H1 (cell line): ENCODE data around the gene PCDHB15. TPM values are rescaled to one million over a fixed set of nuclear protein-coding genes. Genes with fewer than 3 reads are reported as not detected.
"Not testable (repeated sequence)": the region's sequence is repeated elsewhere in the genome, so short reads cannot be mapped to it uniquely, and the experiment has no call there.

Experiments used
- CTCF ChIA-PET: fragments of 300-600 bp; sonication (Branson Sonifier 250); formaldehyde crosslinking; loops from one replicate; lab custom pipeline; 2021; ENCODE audit not compliant: partially characterized antibody; lab: Charles Lee
- POLR2A ChIA-PET: fragments of 300-600 bp; sonication (Branson Sonifier 250); formaldehyde crosslinking; loops from one replicate; lab custom pipeline; 2021; ENCODE audit warnings: inconsistent platforms; ENCODE audit not compliant: partially characterized antibody; lab: Charles Lee
- DNase-seq, 2 experiments: peaks; one replicate each; pipeline versions ENCODE4 v3.0.0 to v3.0.0-alpha.2; 2010 to 2022; ENCODE audit warnings: low spot score in 2 of 2, low read depth in 1 of 2, mixed read lengths in 1 of 2
- FAIRE-seq: peaks from 2 replicates; lab custom pipeline; 2011; peaks lifted over from hg19 to GRCh38; lab: Jason Lieb, UNC
- H2AFZ ChIP-seq: 2 replicates; pipeline ENCODE4 v1.8.1; 2012; ENCODE audit warnings: low read length, inconsistent platforms
- H2AK5ac ChIP-seq: 2 replicates; pipeline ENCODE4 v1.6.1; 2013; ENCODE audit warnings: low read depth, low read length
- H2BK120ac ChIP-seq: replicated peaks from 2 replicates; pipeline ENCODE3; 2013; ENCODE audit warnings: low read depth, low read length, inconsistent platforms
- H2BK12ac ChIP-seq: 2 replicates; pipeline ENCODE4 v1.6.1; 2013; ENCODE audit warnings: low read depth, low read length
- H2BK15ac ChIP-seq: 2 replicates; pipeline ENCODE4 v1.6.1; 2013; ENCODE audit warnings: low read length
- H2BK20ac ChIP-seq: 2 replicates; pipeline ENCODE4 v1.6.1; 2013; ENCODE audit warnings: low read length
- H2BK5ac ChIP-seq: 2 replicates; pipeline ENCODE4 v1.6.1; 2013; ENCODE audit warnings: low read depth, low read length
- H3K14ac ChIP-seq: 2 replicates; pipeline ENCODE4 v1.6.1; 2013; ENCODE audit warnings: inconsistent platforms; ENCODE audit not compliant: insufficient read length
- H3K18ac ChIP-seq: 2 replicates; pipeline ENCODE4 v1.6.1; 2013; ENCODE audit warnings: low read length; ENCODE audit errors: extremely low read depth
- H3K23ac ChIP-seq: 2 replicates; pipeline ENCODE4 v1.6.1; 2013; ENCODE audit warnings: inconsistent platforms; ENCODE audit not compliant: insufficient read length
- H3K23me2 ChIP-seq: 2 replicates; pipeline ENCODE4 v1.6.1; 2013; ENCODE audit warnings: low read depth, low read length
- H3K27ac ChIP-seq: 2 replicates; pipeline ENCODE4 v1.6.1; 2011; ENCODE audit warnings: low read depth, low read length, inconsistent platforms
- H3K27me3 ChIP-seq, 4 experiments: replicated peaks in 1 of 4; 1 replicate in 1 of 4; 2 replicates in 3 of 4; pipeline versions ENCODE4 v1.6.1 to v1.8.1; 2011 to 2013; ENCODE audit warnings: low read length in 3 of 4, mild to moderate bottlenecking in 3 of 4, inconsistent platforms in 2 of 4, mixed read lengths in 2 of 4, moderate library complexity in 1 of 4; ENCODE audit not compliant: control insufficient read depth in 3 of 4, insufficient read depth in 3 of 4; ENCODE audit errors: extremely low read depth in 1 of 4
- H3K36me3 ChIP-seq, 4 experiments: 2 replicates each; pipeline versions ENCODE4 v1.6.1 to v1.8.1; 2011 to 2013; ENCODE audit warnings: mild to moderate bottlenecking in 4 of 4, low read length in 3 of 4, moderate library complexity in 2 of 4, control low read depth in 1 of 4, inconsistent platforms in 1 of 4; ENCODE audit not compliant: insufficient read depth in 4 of 4, control insufficient read depth in 2 of 4
- H3K4ac ChIP-seq: replicated peaks from 2 replicates; pipeline ENCODE3; 2013; ENCODE audit warnings: low read length, low read depth, mixed read lengths, inconsistent platforms; ENCODE audit not compliant: insufficient read length
- H3K4me1 ChIP-seq, 4 experiments: replicated peaks in 1 of 4; 1 replicate in 1 of 4; 2 replicates in 3 of 4; pipeline versions ENCODE4 v1.6.1 to v1.8.1; 2011 to 2013; ENCODE audit warnings: low read length in 3 of 4, inconsistent platforms in 2 of 4, mixed read lengths in 1 of 4; ENCODE audit not compliant: insufficient read depth in 4 of 4, control insufficient read depth in 3 of 4
- H3K4me2 ChIP-seq, 2 experiments: 2 replicates each; pipeline versions ENCODE4 v1.6.1 to v1.8.1; 2011 to 2013; ENCODE audit warnings: low read depth in 2 of 2, low read length in 2 of 2, control low read depth in 1 of 2, inconsistent platforms in 1 of 2, mild to moderate bottlenecking in 1 of 2; ENCODE audit not compliant: insufficient read depth in 1 of 2
- H3K4me3 ChIP-seq, 4 experiments: fragments of 200-600, 300-600 bp in 1 of 4; sonication (generic), shearing (Covaris generic), sonication (Bioruptor Twin) in 1 of 4; 2 replicates each; pipeline versions ENCODE4 v1.5.1 to v1.8.1; 2011 to 2016; ENCODE audit warnings: low read length in 4 of 4, low read depth in 3 of 4, control low read depth in 2 of 4, inconsistent platforms in 2 of 4, mild to moderate bottlenecking in 2 of 4, mixed read lengths in 1 of 4, moderate library complexity in 1 of 4; ENCODE audit not compliant: insufficient read depth in 2 of 4; ENCODE audit errors: extremely low read depth in 1 of 4
- H3K56ac ChIP-seq: replicated peaks from 2 replicates; pipeline ENCODE3; 2013; ENCODE audit warnings: low read depth, mild to moderate bottlenecking, mixed read lengths, low read length, inconsistent platforms; ENCODE audit not compliant: insufficient read length
- H3K79me1 ChIP-seq: 2 replicates; pipeline ENCODE4 v1.6.1; 2013; ENCODE audit warnings: low read depth, low read length, control low read depth
- H3K79me2 ChIP-seq, 2 experiments: 2 replicates each; pipeline versions ENCODE4 v1.6.1 to v1.8.1; 2012 to 2013; ENCODE audit warnings: low read length in 2 of 2, mild to moderate bottlenecking in 2 of 2, inconsistent platforms in 1 of 2; ENCODE audit not compliant: insufficient read depth in 2 of 2, control insufficient read depth in 1 of 2
- H3K9ac ChIP-seq, 4 experiments: replicated peaks in 1 of 4; 1 replicate in 1 of 4; 2 replicates in 3 of 4; pipeline versions ENCODE4 v1.6.1 to v1.8.1; 2011 to 2013; ENCODE audit warnings: low read depth in 3 of 4, low read length in 3 of 4, control low read depth in 2 of 4, mild to moderate bottlenecking in 2 of 4, moderate library complexity in 2 of 4, inconsistent platforms in 1 of 4; ENCODE audit errors: extremely low read depth in 1 of 4
- H3K9me3 ChIP-seq, 2 experiments: 2 replicates each; pipeline versions ENCODE4 v1.6.1 to v1.8.1; 2012 to 2013; ENCODE audit warnings: mild to moderate bottlenecking in 2 of 2, moderate library complexity in 2 of 2, control low read depth in 1 of 2, inconsistent platforms in 1 of 2, low read depth in 1 of 2, low read length in 1 of 2, mixed read lengths in 1 of 2; ENCODE audit not compliant: insufficient read depth in 2 of 2
- H4K20me1 ChIP-seq, 2 experiments: replicated peaks in 1 of 2; 2 replicates each; pipeline versions ENCODE3 to v1.8.1; 2011 to 2013; ENCODE audit warnings: inconsistent platforms in 2 of 2, low read length in 2 of 2, mild to moderate bottlenecking in 1 of 2; ENCODE audit not compliant: insufficient read depth in 2 of 2, control insufficient read depth in 1 of 2
- H4K5ac ChIP-seq: 2 replicates; pipeline ENCODE4 v1.6.1; 2013; ENCODE audit warnings: low read length, low read depth, mixed read lengths, inconsistent platforms; ENCODE audit not compliant: insufficient read length
- H4K8ac ChIP-seq: 2 replicates; pipeline ENCODE4 v1.8.0; 2013; ENCODE audit warnings: mild to moderate bottlenecking, moderate library complexity, low read length, inconsistent platforms; ENCODE audit not compliant: insufficient read depth; ENCODE audit errors: extremely low read depth
- H4K91ac ChIP-seq: replicated peaks from 2 replicates; pipeline ENCODE3; 2013; ENCODE audit warnings: low read length, mixed read lengths, inconsistent platforms; ENCODE audit not compliant: insufficient read length
- WGBS, 2 experiments: shearing (Covaris generic) in 1 of 2; methylation state at CpG; one replicate each; pipeline versions ENCODE4 v1.1.6 to v1.1.7; 2013 to 2015; ENCODE audit warnings: low lambda C conversion rate in 2 of 2, mixed read lengths in 2 of 2, inconsistent platforms in 1 of 2, low coverage in 1 of 2, missing lambda C conversion rate in 1 of 2; ENCODE audit not compliant: insufficient replicate concordance in 2 of 2, insufficient coverage in 1 of 2, insufficient read length in 1 of 2; ENCODE audit errors: extremely low coverage in 1 of 2, missing lambda C conversion rate in 1 of 2; 5-methylcytosine and 5-hydroxymethylcytosine counted together
- polyA plus RNA-seq, 7 experiments: library from polyadenylated mRNA; depleted of rRNA in 3 of 7; stranded (reverse) in 5 of 7; unstranded in 2 of 7; fragments of >200 nt in 5 of 7; fragments of 200-250 nt in 2 of 7; gene quantifications; 1 replicate in 5 of 7; 2 replicates in 1 of 7; 4 replicates in 1 of 7; pipeline versions ENCODE4 v1.2.1 to v1.2.3, GENCODE V29; 2011 to 2013; ENCODE audit warnings: missing spikeins in 2 of 7, mixed read lengths in 2 of 7
- total RNA-seq: library from RNA; stranded (reverse); fragmentation: NEBNext Ultra II Directional; extraction: Animal tissue kit (Norgen Biotek cat#: 25700); gene quantifications from 2 replicates; pipeline ENCODE4 v1.2.1, GENCODE V29; 2021

The PCDHB15 gene
- total and polyA plus RNA-seq, 2 of the 8 experiments (the other 6 are each of a cell fraction or from before 2014, with no cell fraction given) = 2.8 to 4.0 TPM

GRCh38 chr5:141235922-141236321, 9.3 kb upstream of the PCDHB15 start:
- H3K23me2 ChIP-seq, H2BK5ac ChIP-seq, H3K4ac ChIP-seq, H3K4me3 ChIP-seq, DNase-seq, POLR2A ChIA-PET, H2BK20ac ChIP-seq, H3K56ac ChIP-seq, H4K8ac ChIP-seq, H3K4me2 ChIP-seq, H2BK12ac ChIP-seq, FAIRE-seq, H2BK120ac ChIP-seq, H4K5ac ChIP-seq, H3K27ac ChIP-seq, H2BK15ac ChIP-seq, H4K20me1 ChIP-seq, H3K36me3 ChIP-seq, H2AK5ac ChIP-seq, H2AFZ ChIP-seq, H3K9ac ChIP-seq, H3K18ac ChIP-seq, H3K79me1 ChIP-seq, H3K79me2 ChIP-seq, H3K14ac ChIP-seq, H3K27me3 ChIP-seq, H3K4me1 ChIP-seq, H4K91ac ChIP-seq, H3K23ac ChIP-seq: not testable (repeated sequence)
- CTCF ChIA-PET = interaction anchor here (0.6 kb wide), 1 partner anchor 85 kb away, joined by 3 read pairs; the partner anchor contains the start of gene TAF7
- peaks cover 16 to 25% of the 10 kb centered on the region in 2 experiments for H3K9me3 ChIP-seq
- WGBS, 2 experiments = 89% methylated on average over 34 of the region's 40 CpGs; no CpG with 5 or more reads in 1 of the 2 experiments
